Right atrium auricular region (tissue), 2 donors: Measurements from ENCODE around the gene LRRC7. TPM values are rescaled to one million over a fixed set of nuclear protein-coding genes. Genes with fewer than 3 reads are reported as not detected.

Experiments
- DNase-seq: peaks from one replicate; pipeline ENCODE4 v3.0.0-alpha.2; 2019; ENCODE audit warnings: low spot score
- H3K27ac ChIP-seq, 2 donors: fragments of 200-600 bp; sonication (generic); 1 replicate in 1 of 2; 2 replicates in 1 of 2; pipeline ENCODE4 v1.5.1; 2016 to 2019
- H3K27me3 ChIP-seq, 2 donors: fragments of 200-600 bp; sonication (generic); one replicate each; pipeline versions ENCODE4 v1.5.1 to v1.6.0; 2017 to 2019
- H3K36me3 ChIP-seq: fragments of 200-600 bp; sonication (generic); one replicate; pipeline ENCODE4 v1.5.1; 2016
- H3K4me1 ChIP-seq, 2 donors: fragments of 200-600 bp; sonication (generic); one replicate each; pipeline versions ENCODE4 v1.5.1 to v1.6.0; 2017 to 2019
- H3K4me3 ChIP-seq, 2 donors: fragments of 200-600 bp; sonication (generic); 1 replicate in 1 of 2; 2 replicates in 1 of 2; pipeline ENCODE4 v1.5.1; 2017 to 2019; ENCODE audit warnings: mild to moderate bottlenecking in 1 of 2, moderate library complexity in 1 of 2
- H3K9me3 ChIP-seq, 2 donors: fragments of 200-600 bp; sonication (generic); one replicate each; pipeline ENCODE4 v1.5.1; 2019
- total RNA-seq, 2 donors: library from RNA; depleted of rRNA; stranded (reverse); fragments of >200 nt; gene quantifications; one replicate each; pipeline ENCODE4 v1.1.0, GENCODE V29; 2016
- TF ChIP-seq, protein P1 (sequence below), 2 donors: fragments of 200-600 bp; sonication (generic); IDR thresholded peaks; one replicate each; pipeline ENCODE4 v1.5.1; 2019; ENCODE audit warnings: antibody characterized with exemption in 2 of 2

Gene LRRC7
- total RNA-seq, 2 donors from 2014 or later, result 0.75 to 14.3 TPM

DNA sequence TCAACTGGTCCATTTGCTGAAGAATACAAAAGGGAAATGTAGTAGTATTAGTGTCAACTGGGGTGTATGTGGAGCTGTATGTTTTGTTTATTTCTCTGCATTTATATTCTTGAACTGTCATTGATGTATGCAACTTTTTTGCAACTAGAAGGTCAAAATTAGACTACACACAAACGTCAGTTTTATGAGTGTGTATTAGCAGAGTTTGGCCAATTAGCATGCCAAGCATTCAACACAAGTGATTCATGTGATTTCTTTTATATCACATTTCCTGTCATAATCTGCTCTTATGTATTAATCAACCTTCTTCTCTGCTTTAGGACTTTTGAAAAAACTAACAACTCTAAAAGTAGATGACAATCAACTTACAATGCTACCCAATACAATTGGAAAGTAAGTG lies 426.5 kb downstream of the LRRC7 start:
- Histone ChIP-seq H3K36me3 (no peaks in the 10 kb centered on the region), H3K4me1 (no peaks in the 10 kb centered on the region), H3K9me3 (no peaks in the 10 kb centered on the region), H3K27ac (no peak overlapping the region), H3K27me3 (no peaks in the 10 kb centered on the region), H3K4me3 (no peak overlapping the region)
- TF ChIP-seq, protein P1, sequence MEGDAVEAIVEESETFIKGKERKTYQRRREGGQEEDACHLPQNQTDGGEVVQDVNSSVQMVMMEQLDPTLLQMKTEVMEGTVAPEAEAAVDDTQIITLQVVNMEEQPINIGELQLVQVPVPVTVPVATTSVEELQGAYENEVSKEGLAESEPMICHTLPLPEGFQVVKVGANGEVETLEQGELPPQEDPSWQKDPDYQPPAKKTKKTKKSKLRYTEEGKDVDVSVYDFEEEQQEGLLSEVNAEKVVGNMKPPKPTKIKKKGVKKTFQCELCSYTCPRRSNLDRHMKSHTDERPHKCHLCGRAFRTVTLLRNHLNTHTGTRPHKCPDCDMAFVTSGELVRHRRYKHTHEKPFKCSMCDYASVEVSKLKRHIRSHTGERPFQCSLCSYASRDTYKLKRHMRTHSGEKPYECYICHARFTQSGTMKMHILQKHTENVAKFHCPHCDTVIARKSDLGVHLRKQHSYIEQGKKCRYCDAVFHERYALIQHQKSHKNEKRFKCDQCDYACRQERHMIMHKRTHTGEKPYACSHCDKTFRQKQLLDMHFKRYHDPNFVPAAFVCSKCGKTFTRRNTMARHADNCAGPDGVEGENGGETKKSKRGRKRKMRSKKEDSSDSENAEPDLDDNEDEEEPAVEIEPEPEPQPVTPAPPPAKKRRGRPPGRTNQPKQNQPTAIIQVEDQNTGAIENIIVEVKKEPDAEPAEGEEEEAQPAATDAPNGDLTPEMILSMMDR (IDR thresholded peaks at IDR 0.05), result no peak
- no peak for DNase-seq

DNA sequence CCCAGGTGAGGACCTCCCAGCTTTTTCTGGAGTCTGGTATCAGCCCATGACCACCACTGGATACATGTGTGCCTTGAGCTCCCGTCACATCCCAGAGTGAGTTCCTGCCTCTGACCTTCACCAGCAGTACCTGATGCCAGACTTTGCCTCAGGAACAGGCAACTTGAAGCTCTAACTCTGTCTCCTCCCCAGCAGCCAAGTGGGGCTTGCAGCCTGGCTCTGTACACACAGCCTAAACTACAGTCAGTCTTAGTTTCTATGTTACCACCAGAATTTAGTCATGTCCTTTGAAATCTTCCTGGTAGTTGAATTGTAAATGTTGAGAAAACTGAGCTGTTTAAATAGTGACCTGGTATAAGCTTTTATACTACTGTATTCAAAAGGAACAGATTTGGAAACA lies 431.1 kb downstream of the LRRC7 start:
- Histone ChIP-seq H3K9me3 (no peaks in the 10 kb centered on the region), H3K27me3 (no peaks in the 10 kb centered on the region), H3K4me1 (no peaks in the 10 kb centered on the region), H3K36me3 (no peaks in the 10 kb centered on the region), H3K27ac (no peak overlapping the region), H3K4me3 (no peak overlapping the region)
- DNase-seq, result no peak
- TF ChIP-seq, protein P1 (IDR thresholded peaks at IDR 0.05), result no peak

DNA sequence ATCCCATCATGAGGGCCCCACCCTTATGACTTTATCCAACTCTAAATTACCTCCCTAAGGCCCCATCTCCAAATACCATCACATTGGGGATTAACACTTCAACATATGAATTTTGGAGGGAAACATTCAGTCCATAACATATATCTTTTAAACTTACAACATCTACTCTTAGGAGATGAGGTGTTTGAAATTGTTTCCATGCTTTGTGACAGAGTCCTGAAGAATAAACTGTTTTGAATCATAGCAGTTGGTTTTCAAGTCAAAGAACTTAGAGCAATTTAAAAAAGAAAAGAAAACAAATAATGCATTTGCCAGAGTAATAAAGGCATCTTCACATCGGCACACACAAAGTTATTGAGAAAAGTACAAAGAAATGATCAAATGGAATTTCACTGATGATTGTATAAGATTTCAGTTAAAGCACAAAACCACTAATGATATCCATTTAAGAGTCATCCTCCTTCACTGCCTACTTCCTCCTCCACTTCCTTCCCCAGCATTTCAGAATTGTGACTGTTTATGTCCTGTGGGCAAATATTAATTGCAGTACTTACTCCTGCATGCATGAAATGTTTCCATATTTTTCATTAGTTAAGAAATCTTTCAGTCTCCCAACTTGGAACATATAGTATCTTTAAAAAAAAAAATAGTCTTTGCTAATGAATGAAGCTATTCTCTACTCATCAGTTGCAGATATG lies 435.6 kb downstream of the LRRC7 start:
- H3K27me3 ChIP-seq, result no peaks in the 10 kb centered on the region
- no peaks in the 10 kb centered on the region for H3K9me3 ChIP-seq
- no peaks in the 10 kb centered on the region for H3K36me3 ChIP-seq
- TF ChIP-seq, protein P1 (IDR thresholded peaks at IDR 0.05), result no peak
- H3K4me1 ChIP-seq, result no peaks in the 10 kb centered on the region
- H3K27ac ChIP-seq, result no peak overlapping the region
- no peak for DNase-seq
- H3K4me3 ChIP-seq, result no peak overlapping the region

DNA sequence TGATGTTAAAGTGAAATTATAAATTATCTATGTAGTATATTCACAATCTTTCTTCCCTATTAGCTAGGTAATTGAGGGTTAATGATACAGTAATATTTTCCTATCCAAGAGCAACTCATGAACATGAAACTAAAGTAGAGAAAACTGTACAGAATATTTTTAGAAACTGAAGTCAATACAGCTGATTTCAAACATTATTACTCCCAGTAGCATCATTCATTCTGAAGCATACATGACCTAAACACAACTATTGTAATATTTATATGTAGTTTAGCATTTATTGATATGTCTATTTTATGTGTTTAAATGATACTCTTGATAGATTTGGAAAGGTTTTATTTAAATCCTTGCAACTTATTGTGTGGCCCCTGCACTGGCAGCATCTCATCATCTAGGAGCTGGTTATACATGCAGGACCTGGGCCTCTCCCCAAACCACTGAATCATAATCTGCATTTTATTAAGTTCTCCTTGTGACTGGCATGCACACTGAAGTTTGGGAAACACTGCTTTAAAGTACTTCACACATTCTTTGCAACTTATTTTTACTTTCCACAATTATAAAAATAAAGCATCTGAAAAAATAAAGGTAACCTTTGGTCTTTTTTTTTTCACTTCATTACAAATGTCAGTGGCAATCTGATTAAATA lies 437.8 kb downstream of the LRRC7 start:
- TF ChIP-seq, protein P1 (IDR thresholded peaks at IDR 0.05), result no peak
- H3K4me1 ChIP-seq, result no peaks in the 10 kb centered on the region
- no peaks in the 10 kb centered on the region for H3K36me3 ChIP-seq

DNA sequence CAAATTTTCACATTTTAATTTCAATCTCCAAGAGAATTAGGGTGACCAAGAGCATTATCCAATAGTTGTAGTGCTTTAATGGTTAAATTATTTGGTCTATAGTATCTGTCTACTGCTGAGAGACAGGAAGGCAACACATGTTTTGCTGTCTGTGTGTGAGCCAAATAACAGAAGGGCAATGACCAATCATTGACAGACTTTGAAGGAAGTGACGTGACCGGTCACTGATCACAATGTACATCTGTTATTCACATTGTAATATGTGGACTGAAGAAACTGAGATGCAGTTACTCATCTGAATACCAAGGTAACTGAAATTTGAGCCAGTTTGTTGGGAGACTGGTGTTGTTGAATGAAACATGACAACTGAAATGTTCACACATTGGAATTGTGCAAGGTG lies 440.9 kb downstream of the LRRC7 start:
- Histone ChIP-seq H3K9me3 (no peaks in the 10 kb centered on the region), H3K36me3 (no peaks in the 10 kb centered on the region), H3K27me3 (no peaks in the 10 kb centered on the region), H3K4me3 (no peak overlapping the region), H3K4me1 (no peaks in the 10 kb centered on the region), H3K27ac (no peak overlapping the region)
- DNase-seq, result no peak
- TF ChIP-seq, protein P1 (IDR thresholded peaks at IDR 0.05), result no peak

More for the DNA sequence above, 437.8 kb downstream of the LRRC7 start:
- no peaks in the 10 kb centered on the region for H3K9me3 ChIP-seq
- no peaks in the 10 kb centered on the region for H3K27me3 ChIP-seq
- DNase-seq, result no peak
- no peak overlapping the region for H3K27ac ChIP-seq
- H3K4me3 ChIP-seq, result no peak overlapping the region
